OCI-LY7 (cell line): ENCODE measurements around the gene ARAP1.

ENCODE experiments used
- EZH2phosphoT487 ChIP-seq: fragments of 200-600 bp; sonication (generic); IDR thresholded peaks from 2 replicates; pipeline ENCODE4 v1.6.1; 2018; ENCODE audit warnings: low read depth, borderline replicate concordance, mild to moderate bottlenecking, mixed run types, antibody characterized with exemption, low read length, moderate library complexity, mixed read lengths
- TF ChIP-seq, protein P1 (sequence below): fragments of 200-600 bp; sonication (generic); conservative IDR thresholded peaks from 2 replicates; pipeline ENCODE4 v1.5.1; 2014; ENCODE audit warnings: mild to moderate bottlenecking, antibody characterized with exemption, low read length, moderate library complexity, mixed read lengths

DNA sequence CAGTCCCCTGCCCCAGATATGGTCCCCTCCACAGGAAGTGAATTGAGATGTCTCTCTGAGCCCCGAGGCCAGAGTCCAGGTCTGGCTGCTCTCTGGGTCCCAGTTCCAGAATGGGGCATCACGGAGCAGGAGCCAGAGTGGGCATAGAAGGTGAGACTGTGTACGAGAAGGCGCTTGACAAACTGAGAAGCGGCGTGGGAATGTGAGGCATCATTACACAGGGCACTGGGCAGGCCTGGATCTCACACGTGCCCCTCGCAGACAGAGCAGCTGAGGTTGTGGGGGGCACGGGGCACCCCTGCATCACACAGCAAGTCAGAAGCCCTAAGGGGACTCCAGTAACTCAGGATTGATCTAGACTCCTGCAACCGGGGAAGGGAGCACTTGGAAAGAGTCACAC is 32.5 kb upstream of the ARAP1 start:
- TF ChIP-seq EZH2phosphoT487, result no peak
- TF ChIP-seq, protein P1, sequence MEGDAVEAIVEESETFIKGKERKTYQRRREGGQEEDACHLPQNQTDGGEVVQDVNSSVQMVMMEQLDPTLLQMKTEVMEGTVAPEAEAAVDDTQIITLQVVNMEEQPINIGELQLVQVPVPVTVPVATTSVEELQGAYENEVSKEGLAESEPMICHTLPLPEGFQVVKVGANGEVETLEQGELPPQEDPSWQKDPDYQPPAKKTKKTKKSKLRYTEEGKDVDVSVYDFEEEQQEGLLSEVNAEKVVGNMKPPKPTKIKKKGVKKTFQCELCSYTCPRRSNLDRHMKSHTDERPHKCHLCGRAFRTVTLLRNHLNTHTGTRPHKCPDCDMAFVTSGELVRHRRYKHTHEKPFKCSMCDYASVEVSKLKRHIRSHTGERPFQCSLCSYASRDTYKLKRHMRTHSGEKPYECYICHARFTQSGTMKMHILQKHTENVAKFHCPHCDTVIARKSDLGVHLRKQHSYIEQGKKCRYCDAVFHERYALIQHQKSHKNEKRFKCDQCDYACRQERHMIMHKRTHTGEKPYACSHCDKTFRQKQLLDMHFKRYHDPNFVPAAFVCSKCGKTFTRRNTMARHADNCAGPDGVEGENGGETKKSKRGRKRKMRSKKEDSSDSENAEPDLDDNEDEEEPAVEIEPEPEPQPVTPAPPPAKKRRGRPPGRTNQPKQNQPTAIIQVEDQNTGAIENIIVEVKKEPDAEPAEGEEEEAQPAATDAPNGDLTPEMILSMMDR, result no peak
